ENCODE measurements around the gene C1orf35. TPM values are rescaled to one million over a fixed set of nuclear protein-coding genes. Genes with fewer than 3 reads are reported as not detected.
A peak's percentile ranks its signal among the peaks of the same experiment; 100 is the strongest.

Gene C1orf35
- total and polyA plus RNA-seq, 7 experiments from 2014 or later = 16.8 to 33.0 (median 27.8) TPM

- no peaks in the 10 kb centered on the region for H3K9me3 ChIP-seq (ENCODE audit: control insufficient read depth in 2 of 3, low read length in 3 of 3)
- no peaks in the 10 kb centered on the region for H3K36me3 ChIP-seq (ENCODE audit: control insufficient read depth in 2 of 3, insufficient read depth in 3 of 3, low read length in 3 of 3)
- Mint-ChIP-seq H3K36me3 (peaks cover 0 to 3% (median 0%) of the 10 kb centered on the region in 5 donors), H3K4me1 (peaks cover 0 to 9% (median 0%) of the 10 kb centered on the region in 7 donors), H3K4me3 (no peak overlapping the region), H3K27ac (no peak overlapping the region), H3K9me3 (peaks cover 0 to 3% (median 0%) of the 10 kb centered on the region in 11 donors), H3K27me3 (peaks cover 0 to 22% (median 2%) of the 10 kb centered on the region in 5 donors)
- ChIA-PET CTCF (interaction anchor here (1.5 kb wide), 1 partner anchor 8 kb away, joined by 6 read pairs; no protein-coding TSS in a partner anchor), POLR2A (no interaction called here)
- no peaks in the 10 kb centered on the region for H3K4me1 ChIP-seq (ENCODE audit: control insufficient read depth in 2 of 2, insufficient read depth in 2 of 2, low read length in 2 of 2)
- intact Hi-C loops (cut with micrococcal nuclease) = no loop called here
- no peak overlapping the region for H3K27ac ChIP-seq (ENCODE audit: low read depth, low read length)
- no peaks in the 10 kb centered on the region for H3K27me3 ChIP-seq (ENCODE audit: control insufficient read depth in 2 of 2, insufficient read depth in 2 of 2, low read length in 2 of 2)
- H3K4me3 ChIP-seq (ENCODE audit: low read length) = no peak overlapping the region
- ATAC-seq (no peak), DNase-seq (peak in 1 of 9 donors; percentile 4)
These were observed 19.9 kb upstream of the C1orf35 start for GRCh38 chr1:228122921-228123441.

DNA sequence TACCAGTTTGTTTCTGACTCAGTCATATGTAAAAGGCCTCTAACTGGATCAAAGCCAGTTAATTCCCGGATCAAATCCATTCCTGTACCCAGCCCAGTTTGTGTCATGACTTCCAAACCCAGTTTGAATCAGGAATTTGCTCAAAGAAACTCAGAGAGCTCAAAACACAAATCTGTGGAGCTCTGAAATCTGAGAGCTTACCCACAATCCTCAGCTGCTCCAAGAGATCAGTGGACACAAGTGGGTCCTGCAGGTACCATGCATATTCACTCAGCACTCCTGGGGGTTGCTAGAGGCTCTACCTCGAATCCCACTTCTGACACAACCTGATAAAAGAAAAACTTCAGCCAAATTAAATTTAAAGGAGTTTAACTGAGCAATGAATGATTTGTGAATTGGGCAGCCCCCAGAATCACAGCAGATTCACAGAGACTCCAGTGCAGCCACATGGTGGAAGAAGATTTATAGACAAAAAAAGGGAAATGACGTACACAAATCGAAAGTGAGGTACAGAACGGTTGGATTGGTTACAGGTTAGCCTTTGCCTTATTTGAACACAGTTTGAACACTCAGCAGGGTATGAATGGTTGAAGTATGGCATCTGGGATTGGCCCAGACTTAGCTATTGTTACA, 17.8 kb upstream of the C1orf35 start:
- H3K9me3 Mint-ChIP-seq = peaks cover 0 to 6% (median 0%) of the 10 kb centered on the region in 11 donors
- intact Hi-C loops (cut with micrococcal nuclease) = no loop called here
- peaks cover 0 to 6% (median 0%) of the 10 kb centered on the region in 5 donors for H3K36me3 Mint-ChIP-seq
- POLR2A ChIA-PET = interaction anchor here (0.6 kb wide), 1 partner anchor 358 kb away, joined by 3 read pairs; no protein-coding TSS in a partner anchor
- H3K27me3 Mint-ChIP-seq = peaks cover 0 to 12% (median 0%) of the 10 kb centered on the region in 5 donors
- H3K36me3 ChIP-seq (ENCODE audit: control insufficient read depth in 2 of 3, insufficient read depth in 3 of 3, low read length in 3 of 3) = no peaks in the 10 kb centered on the region
- ATAC-seq (peak; percentile 48), DNase-seq (peak in 1 of 9 donors; percentile 14)
- H3K27ac ChIP-seq (ENCODE audit: low read depth, low read length) = no peak overlapping the region
- H3K27me3 ChIP-seq (ENCODE audit: control insufficient read depth in 2 of 2, insufficient read depth in 2 of 2, low read length in 2 of 2) = no peaks in the 10 kb centered on the region
- no peak overlapping the region for H3K4me3 ChIP-seq (ENCODE audit: low read length)
- CTCF ChIA-PET = interaction anchor here (0.6 kb wide), 1 partner anchor 66 kb away, joined by 3 read pairs; no protein-coding TSS in a partner anchor
- no peaks in the 10 kb centered on the region for H3K9me3 ChIP-seq (ENCODE audit: control insufficient read depth in 2 of 3, low read length in 3 of 3)
- no peaks in the 10 kb centered on the region for H3K4me1 ChIP-seq (ENCODE audit: control insufficient read depth in 2 of 2, insufficient read depth in 2 of 2, low read length in 2 of 2)
- peaks cover 0 to 9% (median 0%) of the 10 kb centered on the region in 7 donors for H3K4me1 Mint-ChIP-seq
- H3K27ac Mint-ChIP-seq = peak overlapping the region in 1 of 9 donors; percentile 16
- H3K4me3 Mint-ChIP-seq = peak overlapping the region in 2 of 10 donors; percentile 23 to 46

DNA sequence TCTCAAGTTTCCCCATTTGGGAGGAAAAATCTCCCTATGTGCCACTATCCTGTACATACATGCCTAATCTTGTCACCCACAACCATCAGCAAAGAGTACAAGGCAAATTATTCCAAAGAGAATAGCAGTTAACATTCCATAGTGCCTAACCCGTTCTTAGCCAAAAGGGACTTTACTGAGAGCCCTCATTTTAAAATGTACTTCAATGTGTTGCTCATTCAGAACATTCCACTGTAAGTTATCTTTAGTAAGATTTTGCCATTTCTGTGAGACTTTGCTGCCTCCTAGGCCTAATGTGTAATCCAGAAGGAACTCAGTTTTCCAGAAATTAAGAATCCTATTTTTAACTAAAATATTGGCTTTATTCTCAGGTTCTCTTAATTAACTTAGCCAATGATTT, 17.2 kb upstream of the C1orf35 start:
- Histone ChIP-seq H3K36me3 (ENCODE audit: control insufficient read depth in 2 of 3, insufficient read depth in 3 of 3, low read length in 3 of 3) (no peaks in the 10 kb centered on the region), H3K4me3 (ENCODE audit: low read length) (no peak overlapping the region), H3K4me1 (ENCODE audit: control insufficient read depth in 2 of 2, insufficient read depth in 2 of 2, low read length in 2 of 2) (no peaks in the 10 kb centered on the region), H3K27ac (ENCODE audit: low read depth, low read length) (no peak overlapping the region), H3K27me3 (ENCODE audit: control insufficient read depth in 2 of 2, insufficient read depth in 2 of 2, low read length in 2 of 2) (no peaks in the 10 kb centered on the region), H3K9me3 (ENCODE audit: control insufficient read depth in 2 of 3, low read length in 3 of 3) (no peaks in the 10 kb centered on the region)
- no peak overlapping the region for H3K4me3 Mint-ChIP-seq
- peaks cover 0 to 12% (median 0%) of the 10 kb centered on the region in 5 donors for H3K27me3 Mint-ChIP-seq
- intact Hi-C loops (cut with micrococcal nuclease) = no loop called here
- peaks cover 0 to 6% (median 0%) of the 10 kb centered on the region in 5 donors for H3K36me3 Mint-ChIP-seq
- no peak overlapping the region for H3K27ac Mint-ChIP-seq
- DNase-seq = no peak
- ChIA-PET CTCF (no interaction called here), POLR2A (no interaction called here)
- H3K4me1 Mint-ChIP-seq = peaks cover 0 to 8% (median 0%) of the 10 kb centered on the region in 7 donors
- H3K9me3 Mint-ChIP-seq = peaks cover 0 to 6% (median 0%) of the 10 kb centered on the region in 11 donors
- ATAC-seq = no peak

- ATAC-seq (no peak), DNase-seq (no peak)
- no peak overlapping the region for H3K27ac Mint-ChIP-seq
- no peaks in the 10 kb centered on the region for H3K4me1 ChIP-seq (ENCODE audit: control insufficient read depth in 2 of 2, insufficient read depth in 2 of 2, low read length in 2 of 2)
- intact Hi-C loops (cut with micrococcal nuclease) = no loop called here
- peaks cover 0 to 6% (median 0%) of the 10 kb centered on the region in 5 donors for H3K27me3 Mint-ChIP-seq
- peaks cover 0 to 6% (median 0%) of the 10 kb centered on the region in 11 donors for H3K9me3 Mint-ChIP-seq
- POLR2A ChIA-PET = interaction anchor here (1.3 kb wide), 1 partner anchor 8 kb away, joined by 3 read pairs; no protein-coding TSS in a partner anchor
- CTCF ChIA-PET = no interaction called here
- H3K27ac ChIP-seq (ENCODE audit: low read depth, low read length) = no peak overlapping the region
- H3K36me3 ChIP-seq (ENCODE audit: control insufficient read depth in 2 of 3, insufficient read depth in 3 of 3, low read length in 3 of 3) = no peaks in the 10 kb centered on the region
- H3K9me3 ChIP-seq (ENCODE audit: control insufficient read depth in 2 of 3, low read length in 3 of 3) = no peaks in the 10 kb centered on the region
- no peak overlapping the region for H3K4me3 Mint-ChIP-seq
- peaks cover 0 to 7% (median 0%) of the 10 kb centered on the region in 7 donors for H3K4me1 Mint-ChIP-seq
- no peaks in the 10 kb centered on the region for H3K27me3 ChIP-seq (ENCODE audit: control insufficient read depth in 2 of 2, insufficient read depth in 2 of 2, low read length in 2 of 2)
- no peak overlapping the region for H3K4me3 ChIP-seq (ENCODE audit: low read length)
- peaks cover 0 to 6% (median 0%) of the 10 kb centered on the region in 5 donors for H3K36me3 Mint-ChIP-seq
These were observed 14.9 kb upstream of the C1orf35 start for GRCh38 chr1:228118040-228118439.

GRCh38 chr1:228117335-228117734, 14.2 kb upstream of the C1orf35 start:
- no peak overlapping the region for H3K4me3 Mint-ChIP-seq

GRCh38 chr1:228114827-228115226, 11.7 kb upstream of the C1orf35 start:
- ChIA-PET CTCF (no interaction called here), POLR2A (no interaction called here)
- H3K27me3 Mint-ChIP-seq = no peaks in the 10 kb centered on the region
- peaks cover 0 to 6% (median 0%) of the 10 kb centered on the region in 5 donors for H3K36me3 Mint-ChIP-seq
- no peak overlapping the region for H3K4me3 Mint-ChIP-seq
- intact Hi-C loops (cut with micrococcal nuclease) = no loop called here
- H3K4me3 ChIP-seq (ENCODE audit: low read length) = no peak overlapping the region
- H3K27me3 ChIP-seq (ENCODE audit: control insufficient read depth in 2 of 2, insufficient read depth in 2 of 2, low read length in 2 of 2) = no peaks in the 10 kb centered on the region
- no peaks in the 10 kb centered on the region for H3K9me3 ChIP-seq (ENCODE audit: control insufficient read depth in 2 of 3, low read length in 3 of 3)
- no peak for ATAC-seq
- H3K27ac Mint-ChIP-seq = no peak overlapping the region
- no peak overlapping the region for H3K27ac ChIP-seq (ENCODE audit: low read depth, low read length)
- H3K4me1 ChIP-seq (ENCODE audit: control insufficient read depth in 2 of 2, insufficient read depth in 2 of 2, low read length in 2 of 2) = peaks cover 0 to 5% of the 10 kb centered on the region in 2 donors
- H3K9me3 Mint-ChIP-seq = peaks cover 0 to 6% (median 0%) of the 10 kb centered on the region in 11 donors
- DNase-seq = no peak
- H3K36me3 ChIP-seq (ENCODE audit: control insufficient read depth in 2 of 3, insufficient read depth in 3 of 3, low read length in 3 of 3) = no peaks in the 10 kb centered on the region
- H3K4me1 Mint-ChIP-seq = peaks cover 0 to 8% (median 3%) of the 10 kb centered on the region in 7 donors

More at GRCh38 chr1:228117335-228117734, 14.2 kb upstream of the C1orf35 start:
- Mint-ChIP-seq H3K9me3 (peaks cover 0 to 6% (median 0%) of the 10 kb centered on the region in 11 donors), H3K27ac (no peak overlapping the region), H3K36me3 (peaks cover 0 to 6% (median 0%) of the 10 kb centered on the region in 5 donors), H3K27me3 (peaks cover 0 to 2% (median 0%) of the 10 kb centered on the region in 5 donors), H3K4me1 (peaks cover 0 to 7% (median 0%) of the 10 kb centered on the region in 7 donors)
- Histone ChIP-seq H3K9me3 (ENCODE audit: control insufficient read depth in 2 of 3, low read length in 3 of 3) (no peaks in the 10 kb centered on the region), H3K27me3 (ENCODE audit: control insufficient read depth in 2 of 2, insufficient read depth in 2 of 2, low read length in 2 of 2) (no peaks in the 10 kb centered on the region), H3K4me1 (ENCODE audit: control insufficient read depth in 2 of 2, insufficient read depth in 2 of 2, low read length in 2 of 2) (no peaks in the 10 kb centered on the region), H3K36me3 (ENCODE audit: control insufficient read depth in 2 of 3, insufficient read depth in 3 of 3, low read length in 3 of 3) (no peaks in the 10 kb centered on the region), H3K27ac (ENCODE audit: low read depth, low read length) (no peak overlapping the region), H3K4me3 (ENCODE audit: low read length) (no peak overlapping the region)
- intact Hi-C loops (cut with micrococcal nuclease) = no loop called here
- CTCF ChIA-PET = no interaction called here
- no peak for ATAC-seq
- no peak for DNase-seq
- POLR2A ChIA-PET = no interaction called here
